SK-N-SH (cell line): Measurements from ENCODE around the gene GRIP2. TPM values are rescaled to one million over a fixed set of nuclear protein-coding genes. Genes with fewer than 3 reads are reported as not detected.
A peak's percentile ranks its signal among the peaks of the same experiment; 100 is the strongest.

Experiments used
- CTCF ChIA-PET: fragments of 300-600, 350-600 bp; formaldehyde crosslinking; extraction: SDS; loops from one replicate; lab custom pipeline; 2021; lab: Yijun Ruan, JAX
- POLR2A ChIA-PET: fragments of 350-600 bp; sonication (Branson Sonifier 250); formaldehyde crosslinking; extraction: SDS; loops from one replicate; lab custom pipeline; 2020; ENCODE audit warnings: antibody characterized with exemption, inconsistent platforms; lab: Yijun Ruan, JAX
- DNase-seq: peaks from one replicate; pipeline ENCODE4 v3.0.0; 2012
- H2AFZ ChIP-seq: fragments of 200-600 bp; sonication (generic); 2 replicates; pipeline ENCODE4 v1.8.1; 2016; ENCODE audit warnings: antibody characterized with exemption, mild to moderate bottlenecking, low read depth
- H3F3A ChIP-seq: fragments of 200-600 bp; sonication (generic); replicated peaks from 2 replicates; pipeline ENCODE3; 2016; ENCODE audit warnings: antibody characterized with exemption, mild to moderate bottlenecking; ENCODE audit not compliant: insufficient read depth
- H3K27ac ChIP-seq, 2 experiments: fragments of 200-500 bp in 1 of 2; fragments of 200-600 bp in 1 of 2; sonication (Bioruptor generic) in 1 of 2; sonication (generic), shearing (Covaris generic) in 1 of 2; 2 replicates each; pipeline versions ENCODE4 v1.5.1 to v1.6.1; 2014 to 2016; ENCODE audit warnings: low read depth in 2 of 2, inconsistent platforms in 1 of 2, low read length in 1 of 2, mild to moderate bottlenecking in 1 of 2, mixed read lengths in 1 of 2
- H3K27me3 ChIP-seq: fragments of 200-600 bp; sonication (generic), shearing (Covaris generic); 2 replicates; pipeline ENCODE4 v1.6.1; 2016; ENCODE audit warnings: mixed run types; ENCODE audit not compliant: insufficient read depth
- H3K36me3 ChIP-seq, 2 experiments: fragments of 200-500 bp in 1 of 2; fragments of 200-600 bp in 1 of 2; sonication (Bioruptor generic) in 1 of 2; sonication (generic) in 1 of 2; replicated peaks in 1 of 2; 2 replicates each; pipeline versions ENCODE3 to v1.5.1; 2014 to 2016; ENCODE audit warnings: low read length in 1 of 2, mild to moderate bottlenecking in 1 of 2; ENCODE audit not compliant: insufficient read depth in 2 of 2, control insufficient read depth in 1 of 2
- H3K4me1 ChIP-seq, 2 experiments: fragments of 200-500 bp in 1 of 2; fragments of 200-600 bp in 1 of 2; sonication (Bioruptor generic) in 1 of 2; sonication (generic), shearing (Covaris generic) in 1 of 2; 2 replicates each; pipeline versions ENCODE4 v1.5.1 to v1.6.1; 2014 to 2016; ENCODE audit warnings: low read depth in 1 of 2, low read length in 1 of 2, mixed run types in 1 of 2; ENCODE audit not compliant: insufficient read depth in 2 of 2, control insufficient read depth in 1 of 2
- H3K4me2 ChIP-seq: fragments of 200-600 bp; sonication (generic), shearing (Covaris generic); 2 replicates; pipeline ENCODE4 v1.6.1; 2017; ENCODE audit warnings: mixed run types
- H3K4me3 ChIP-seq, 2 experiments: fragments of 200-500 bp in 1 of 2; fragments of 200-600 bp in 1 of 2; sonication (Bioruptor generic) in 1 of 2; sonication (generic), shearing (Covaris generic) in 1 of 2; 2 replicates each; pipeline versions ENCODE4 v1.5.1 to v1.8.1; 2014 to 2016; ENCODE audit warnings: low read depth in 2 of 2, inconsistent platforms in 1 of 2, low read length in 1 of 2, mild to moderate bottlenecking in 1 of 2, mixed read lengths in 1 of 2, moderate library complexity in 1 of 2
- H3K79me2 ChIP-seq: fragments of 200-600 bp; sonication (generic); 2 replicates; pipeline ENCODE4 v1.8.1; 2017; ENCODE audit warnings: mild to moderate bottlenecking; ENCODE audit not compliant: insufficient read depth
- H3K9ac ChIP-seq: fragments of 200-600 bp; sonication (generic); 2 replicates; pipeline ENCODE4 v1.6.1; 2017; ENCODE audit warnings: mixed run types
- H3K9me2 ChIP-seq: fragments of 200-600 bp; sonication (generic); 2 replicates; pipeline ENCODE4 v1.6.1; 2017; ENCODE audit warnings: mixed run types
- H3K9me3 ChIP-seq: fragments of 200-600 bp; sonication (generic); 2 replicates; pipeline ENCODE4 v1.6.1; 2017; ENCODE audit warnings: mixed run types, mild to moderate bottlenecking, moderate library complexity
- H4K20me1 ChIP-seq: fragments of 200-600 bp; sonication (generic); 2 replicates; pipeline ENCODE4 v1.6.1; 2017; ENCODE audit warnings: mild to moderate bottlenecking, mixed run types; ENCODE audit not compliant: insufficient read depth
- CHD2 ChIP-seq: fragments of 150-350 bp; IDR thresholded peaks from 2 replicates; pipeline ENCODE4 v1.6.1; 2018; ENCODE audit warnings: low read length; ENCODE audit not compliant: partially characterized antibody
- FOXJ3 ChIP-seq: sonication (generic); formaldehyde crosslinking; IDR thresholded peaks from 2 replicates; pipeline ENCODE4 v1.5.1; 2020; ENCODE audit warnings: mild to moderate bottlenecking, missing genetic modification reagents
- FOXM1 ChIP-seq: IDR thresholded peaks from 2 replicates; pipeline ENCODE4 v1.4.0; 2012; ENCODE audit warnings: low read depth, mild to moderate bottlenecking
- GATA2 ChIP-seq: sonication (generic); formaldehyde crosslinking; IDR thresholded peaks from 2 replicates; pipeline ENCODE4 v1.5.0; 2020; ENCODE audit warnings: mild to moderate bottlenecking, missing genetic modification reagents
- JUND ChIP-seq: IDR thresholded peaks from 2 replicates; pipeline ENCODE4 v1.4.0; 2012
- MXI1 ChIP-seq: IDR thresholded peaks from 2 replicates; pipeline ENCODE4 v1.6.1; 2012; ENCODE audit warnings: mild to moderate bottlenecking, low read depth, low read length, improper control_type of control experiment
- RAD21 ChIP-seq: IDR thresholded peaks from 2 replicates; pipeline ENCODE4 v1.6.1; 2012; ENCODE audit warnings: mild to moderate bottlenecking, low read length
- RCOR1 ChIP-seq: fragments of 150-350 bp; IDR thresholded peaks from 2 replicates; pipeline ENCODE4 v1.6.1; 2017; ENCODE audit warnings: antibody characterized with exemption, low read length
- SIN3A ChIP-seq: IDR thresholded peaks from 2 replicates; pipeline ENCODE4 v1.6.1; 2012; ENCODE audit warnings: low read depth, mild to moderate bottlenecking, low read length, moderate library complexity, borderline replicate concordance
- SMC3 ChIP-seq: IDR thresholded peaks from 2 replicates; pipeline ENCODE4 v1.6.1; 2012; ENCODE audit warnings: low read depth, low read length, improper control_type of control experiment
- TAF1 ChIP-seq: IDR thresholded peaks from 2 replicates; pipeline ENCODE4 v1.6.1; 2012; ENCODE audit warnings: low read depth, mild to moderate bottlenecking, low read length, moderate library complexity, borderline replicate concordance
- YY1 ChIP-seq: IDR thresholded peaks from 2 replicates; pipeline ENCODE4 v1.4.0; 2012; ENCODE audit warnings: low read depth, mild to moderate bottlenecking
- WGBS: methylation state at CpG from one replicate; pipeline ENCODE4 v1.1.6; 2017; ENCODE audit warnings: low lambda C conversion rate; 5-methylcytosine and 5-hydroxymethylcytosine counted together
- polyA plus RNA-seq, 3 experiments: library from polyadenylated mRNA; depleted of rRNA; stranded (reverse); fragments of >200 nt; gene quantifications; 2 replicates each; pipeline ENCODE4 v1.2.3, GENCODE V29; 2012
- TF ChIP-seq, protein P1 (sequence below): fragments of 200-600 bp; sonication (generic); IDR thresholded peaks from 2 replicates; pipeline ENCODE4 v1.6.1; 2017; ENCODE audit warnings: antibody characterized with exemption, mild to moderate bottlenecking, moderate library complexity

GRIP2 gene
- polyA plus RNA-seq, 1 of the 3 experiments (the other 2 are of a cell fraction) = 0.15 TPM

DNA sequence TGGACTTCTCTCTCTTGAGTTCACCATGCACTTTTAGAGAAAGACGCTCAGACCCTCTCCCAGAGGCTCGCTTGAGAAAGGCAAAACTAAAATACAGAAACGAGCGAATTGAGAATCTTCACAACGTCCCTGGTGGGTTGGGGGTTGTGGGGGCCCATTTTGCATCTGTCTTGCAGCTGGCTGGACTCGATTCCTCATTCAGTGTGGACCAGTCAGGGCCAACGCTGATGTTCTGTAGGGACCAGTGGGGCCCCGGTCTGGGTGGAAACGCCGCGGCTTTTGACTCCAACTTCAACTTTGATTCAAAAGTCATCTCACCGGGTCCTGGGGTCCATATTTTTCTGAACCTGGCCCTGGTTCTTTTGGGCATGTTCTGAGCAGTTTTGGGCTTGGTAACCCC lies 69.7 kb downstream of the GRIP2 start:
- Histone ChIP-seq H4K20me1 (no peaks in the 10 kb centered on the region), H3K79me2 (no peaks in the 10 kb centered on the region), H3K9me3 (no peaks in the 10 kb centered on the region), H3K9me2 (no peaks in the 10 kb centered on the region), H3K36me3 (peaks cover 5 to 14% of the 10 kb centered on the region in 2 experiments), H3F3A (peaks cover 10% of the 10 kb centered on the region), H3K4me2 (no peak overlapping the region), H3K4me1 (peaks cover 4 to 23% of the 10 kb centered on the region in 2 experiments; a peak in 3 of 4 replicates), H2AFZ (no peak overlapping the region), H3K9ac (no peak overlapping the region), H3K4me3 (no peak overlapping the region), H3K27me3 (no peaks in the 10 kb centered on the region), H3K27ac (no peak overlapping the region; a peak in 1 of 4 replicates)
- 95% methylated on average over 11 of the region's 12 CpGs for WGBS
- DNase-seq = no peak
- TF ChIP-seq FOXM1 (no peak), JUND (no peak), TAF1 (no peak), FOXJ3 (CRISPR knock-in tag) (no peak)
- ChIA-PET POLR2A (no interaction called here), CTCF (interaction anchor here (1.2 to 2.3 kb wide), 3 partner anchors 193 to 267 kb away, joined by 3 to 10 read pairs (median 6); no protein-coding TSS in a partner anchor)

DNA sequence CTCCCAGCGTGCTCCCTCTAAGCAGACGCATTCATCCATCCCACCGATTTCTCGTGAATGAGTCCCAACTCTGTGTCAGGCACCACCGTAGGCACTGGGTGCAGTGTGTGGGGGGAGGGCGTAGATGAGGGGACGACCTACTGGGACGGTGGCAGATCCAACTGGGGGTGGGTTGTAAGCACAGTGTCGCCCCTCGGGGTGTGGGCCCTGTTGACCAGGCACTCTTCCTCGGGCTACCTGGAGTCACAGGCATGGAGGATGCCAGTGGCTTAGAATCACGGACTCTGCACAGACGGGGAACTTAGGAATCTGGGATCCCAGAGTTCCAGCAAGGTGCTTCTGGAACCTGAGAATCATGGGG lies 71.5 kb downstream of the GRIP2 start:
- Histone ChIP-seq H3K4me2 (no peak overlapping the region), H3K9ac (no peak overlapping the region), H3K27ac (no peak overlapping the region), H3K9me3 (no peaks in the 10 kb centered on the region), H2AFZ (no peak overlapping the region), H3K27me3 (no peaks in the 10 kb centered on the region), H3K4me1 (peaks cover 4 to 23% of the 10 kb centered on the region in 2 experiments; a peak in 3 of 4 replicates), H3K36me3 (peaks cover 17% of the 10 kb centered on the region in 2 experiments), H3K4me3 (no peak overlapping the region), H3K79me2 (no peaks in the 10 kb centered on the region), H4K20me1 (no peaks in the 10 kb centered on the region), H3K9me2 (no peaks in the 10 kb centered on the region)
- DNase-seq = no peak
- 86% methylated on average over 13 of the region's 13 CpGs for WGBS
- TF ChIP-seq SIN3A (no peak), RCOR1 (no peak), YY1 (no peak)
- TF ChIP-seq, all 33 proteins: peak for 0
- ChIA-PET CTCF (interaction anchor here (0.6 to 4.4 kb wide), 41 partner anchors 10 to 385 kb away, joined by 3 to 105 read pairs (median 5); no protein-coding TSS in a partner anchor), POLR2A (interaction anchor here (0.5 kb wide), 1 partner anchor 1398 kb away, joined by 4 read pairs; no protein-coding TSS in a partner anchor)
- H3F3A ChIP-seq = peaks cover 10% of the 10 kb centered on the region

DNA sequence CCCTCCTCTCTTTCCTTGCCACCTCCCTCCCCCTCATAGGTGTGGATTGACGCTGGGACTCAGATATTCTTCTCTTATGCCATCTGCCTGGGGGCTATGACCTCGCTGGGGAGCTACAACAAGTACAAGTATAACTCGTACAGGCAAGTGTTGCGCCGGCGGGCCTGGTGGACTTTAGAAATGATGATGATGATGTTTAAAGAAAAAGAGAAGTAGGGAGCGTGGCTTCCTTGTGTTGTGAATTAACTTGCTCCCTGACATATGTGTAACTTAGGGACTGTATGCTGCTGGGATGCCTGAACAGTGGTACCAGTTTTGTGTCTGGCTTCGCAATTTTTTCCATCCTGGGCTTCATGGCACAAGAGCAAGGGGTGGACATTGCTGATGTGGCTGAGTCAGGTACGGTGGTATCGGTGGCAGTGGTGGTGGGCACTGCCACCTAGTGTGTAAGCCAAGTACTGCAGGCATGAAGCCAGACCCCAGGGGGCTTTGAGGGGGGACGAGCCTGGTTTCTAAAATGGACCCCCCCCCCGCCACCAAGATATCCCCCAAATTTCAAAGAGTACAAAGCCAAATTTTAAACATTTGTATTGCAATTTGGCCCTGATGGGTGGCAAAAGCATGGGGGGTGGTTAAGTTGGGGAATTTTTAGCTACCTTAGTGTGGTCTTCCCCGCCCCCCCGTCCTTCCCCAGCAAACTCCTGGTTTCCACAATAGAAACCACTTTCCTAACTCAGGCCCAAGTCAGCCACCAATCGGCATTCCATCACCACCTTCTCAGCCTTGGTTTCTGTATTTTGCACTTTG lies 72.1 kb downstream of the GRIP2 start:
- no peak overlapping the region for H3K27ac ChIP-seq
- H3K9me2 ChIP-seq = no peaks in the 10 kb centered on the region
- H3K4me2 ChIP-seq = no peak overlapping the region
- DNase-seq = peak; percentile 92
- POLR2A ChIA-PET = interaction anchor here (0.5 to 1.2 kb wide), 2 partner anchors 264 to 1397 kb away, joined by 4 read pairs; no protein-coding TSS in a partner anchor
- H3K36me3 ChIP-seq = peaks cover 17 to 23% of the 10 kb centered on the region in 2 experiments
- no peak overlapping the region for H2AFZ ChIP-seq
- 66% methylated on average over 13 of the region's 15 CpGs for WGBS
- no peaks in the 10 kb centered on the region for H3K79me2 ChIP-seq
- no peaks in the 10 kb centered on the region for H3K27me3 ChIP-seq
- no peaks in the 10 kb centered on the region for H4K20me1 ChIP-seq
- H3K4me3 ChIP-seq = peak overlapping the region in 1 of 2 experiments; percentile 23; a peak in 1 of 4 replicates
- TF ChIP-seq CHD2 = no peak
- no peak for TF ChIP-seq GATA2 (CRISPR knock-in tag)
- TF ChIP-seq, protein P1, sequence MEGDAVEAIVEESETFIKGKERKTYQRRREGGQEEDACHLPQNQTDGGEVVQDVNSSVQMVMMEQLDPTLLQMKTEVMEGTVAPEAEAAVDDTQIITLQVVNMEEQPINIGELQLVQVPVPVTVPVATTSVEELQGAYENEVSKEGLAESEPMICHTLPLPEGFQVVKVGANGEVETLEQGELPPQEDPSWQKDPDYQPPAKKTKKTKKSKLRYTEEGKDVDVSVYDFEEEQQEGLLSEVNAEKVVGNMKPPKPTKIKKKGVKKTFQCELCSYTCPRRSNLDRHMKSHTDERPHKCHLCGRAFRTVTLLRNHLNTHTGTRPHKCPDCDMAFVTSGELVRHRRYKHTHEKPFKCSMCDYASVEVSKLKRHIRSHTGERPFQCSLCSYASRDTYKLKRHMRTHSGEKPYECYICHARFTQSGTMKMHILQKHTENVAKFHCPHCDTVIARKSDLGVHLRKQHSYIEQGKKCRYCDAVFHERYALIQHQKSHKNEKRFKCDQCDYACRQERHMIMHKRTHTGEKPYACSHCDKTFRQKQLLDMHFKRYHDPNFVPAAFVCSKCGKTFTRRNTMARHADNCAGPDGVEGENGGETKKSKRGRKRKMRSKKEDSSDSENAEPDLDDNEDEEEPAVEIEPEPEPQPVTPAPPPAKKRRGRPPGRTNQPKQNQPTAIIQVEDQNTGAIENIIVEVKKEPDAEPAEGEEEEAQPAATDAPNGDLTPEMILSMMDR = peak; percentile 95
- TF ChIP-seq SMC3 = peak; percentile 89
- TF ChIP-seq RCOR1 = no peak
- peak; percentile 93 for TF ChIP-seq RAD21
- TF ChIP-seq YY1 = no peak
- no peak for TF ChIP-seq JUND
- no peak for TF ChIP-seq MXI1
- H3K9me3 ChIP-seq = no peaks in the 10 kb centered on the region
- CTCF ChIA-PET = interaction anchor here (0.6 to 4.4 kb wide), 51 partner anchors 10 to 571 kb away, joined by 3 to 105 read pairs (median 4); no protein-coding TSS in a partner anchor
- H3K9ac ChIP-seq = no peak overlapping the region
- peaks cover 10% of the 10 kb centered on the region for H3F3A ChIP-seq
- peaks cover 4 to 19% of the 10 kb centered on the region in 2 experiments; a peak in 3 of 4 replicates for H3K4me1 ChIP-seq
